GM12864 (cell line): ENCODE measurements around the gene OR6K6.

Experiments used
- DNase-seq: peaks from one replicate; pipeline ENCODE4 v3.0.0-alpha.2; 2011; ENCODE audit warnings: low read depth
- H3K4me3 ChIP-seq: 2 replicates; pipeline ENCODE4 v1.5.1; 2011; ENCODE audit warnings: mild to moderate bottlenecking, low read depth, low read length, control low read depth
- CTCF ChIP-seq: IDR thresholded peaks from 2 replicates; pipeline ENCODE4 v1.5.1; 2011; ENCODE audit warnings: low read depth, mild to moderate bottlenecking, moderate library complexity, low read length, control low read depth, inconsistent platforms; ENCODE audit errors: missing control alignments

OR6K6 gene

GRCh38 chr1:158754420-158754819 is at the start of gene OR6K6:
Gene OR6K6 (plus strand): TSS chr1:158754720. CDS start chr1:158754888, 168 bp downstream.
- H3K4me3 ChIP-seq, result no peak within 1 kb of the TSS
- no peak for TF ChIP-seq CTCF
- no peak for DNase-seq

- no peak for TF ChIP-seq CTCF
- H3K4me3 ChIP-seq, result no peak overlapping the region
These were observed 48.4 kb upstream of the OR6K6 start for GRCh38 chr1:158706096-158706495.

GRCh38 chr1:158711098-158711497 is 43.4 kb upstream of the OR6K6 start:
- H3K4me3 ChIP-seq, result no peak overlapping the region
- no peak for TF ChIP-seq CTCF
- DNase-seq, result no peak

More at GRCh38 chr1:158706096-158706495, 48.4 kb upstream of the OR6K6 start:
- DNase-seq, result no peak

- H3K4me3 ChIP-seq, result no peak overlapping the region
- DNase-seq, result no peak
- no peak for TF ChIP-seq CTCF
These were observed 39.8 kb upstream of the OR6K6 start for GRCh38 chr1:158714754-158715153.

DNA sequence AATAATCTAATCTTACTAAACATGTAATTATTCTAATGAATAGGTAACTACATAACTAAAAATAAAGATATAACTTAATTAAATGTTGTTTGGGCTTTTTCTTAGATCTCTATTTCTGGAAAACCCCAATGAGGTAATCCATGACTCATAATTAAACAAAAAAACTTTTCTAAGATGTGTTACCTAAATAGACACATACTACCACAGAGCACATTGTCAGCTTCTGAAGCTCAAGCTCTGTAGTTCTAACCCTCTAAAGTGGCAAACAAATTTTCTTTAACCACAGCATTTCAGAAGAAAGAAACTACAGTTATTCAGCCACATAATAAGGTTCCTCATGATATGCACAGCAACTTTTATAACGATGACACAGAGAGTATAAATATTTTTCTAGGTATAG is 38.2 kb upstream of the OR6K6 start:
- DNase-seq, result no peak
- TF ChIP-seq CTCF, result no peak

DNA sequence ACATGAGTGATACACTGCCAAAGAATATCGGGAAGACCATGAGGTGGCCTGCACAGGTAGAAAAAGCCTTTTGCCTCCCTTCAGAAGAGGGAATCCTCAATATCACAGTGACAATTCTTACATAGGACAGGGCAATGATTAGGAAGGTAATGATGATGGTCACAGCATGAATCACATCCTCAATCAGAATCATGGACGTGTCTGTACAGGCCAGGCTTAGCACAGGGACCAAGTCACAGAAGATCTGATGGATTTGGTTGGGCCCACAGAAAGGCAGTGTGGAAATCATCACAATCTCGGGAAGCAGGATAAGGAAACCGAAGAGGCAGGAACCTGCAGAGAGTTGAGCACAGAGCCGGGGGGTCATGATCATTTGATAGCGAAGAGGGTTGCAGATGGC is 37.2 kb upstream of the OR6K6 start:
- TF ChIP-seq CTCF, result no peak
- H3K4me3 ChIP-seq, result no peak overlapping the region
- DNase-seq, result no peak

More for the DNA sequence above, 38.2 kb upstream of the OR6K6 start:
- no peak overlapping the region for H3K4me3 ChIP-seq

GRCh38 chr1:158719664-158720063 is 34.9 kb upstream of the OR6K6 start:
- no peak for TF ChIP-seq CTCF
- DNase-seq, result no peak
- H3K4me3 ChIP-seq, result no peak overlapping the region
